H1 (cell line): ENCODE measurements around the gene CXCL5. TPM values are rescaled to one million over a fixed set of nuclear protein-coding genes. Genes with fewer than 3 reads are reported as not detected.

Experiments
- CTBP2 ChIP-seq: IDR thresholded peaks from 2 replicates; pipeline ENCODE4 v1.7.0; 2011; ENCODE audit warnings: borderline replicate concordance, mild to moderate bottlenecking, moderate library complexity, mixed read lengths, low read length; ENCODE audit not compliant: insufficient read depth, insufficient read length
- GTF2F1 ChIP-seq: IDR thresholded peaks from 2 replicates; pipeline ENCODE4 v1.6.1; 2012; ENCODE audit warnings: low read depth, low read length, improper control_type of control experiment, borderline replicate concordance
- KDM1A ChIP-seq: fragments of 200-600, 300-600 bp; sonication (generic); IDR thresholded peaks from 2 replicates; pipeline ENCODE4 v1.7.1; 2016; ENCODE audit warnings: mild to moderate bottlenecking, low read length, borderline replicate concordance
- MAFK ChIP-seq: IDR thresholded peaks from 2 replicates; pipeline ENCODE4 v1.6.1; 2012; ENCODE audit warnings: low read depth, mild to moderate bottlenecking, improper control_type of control experiment, low read length
- POLR2AphosphoS5 ChIP-seq: IDR thresholded peaks from 2 replicates; pipeline ENCODE4 v1.6.1; 2011; ENCODE audit warnings: low read depth, low read length
- RAD21 ChIP-seq, 2 experiments: IDR thresholded peaks in 1 of 2; conservative IDR thresholded peaks in 1 of 2; 2 replicates each; pipeline ENCODE4 v1.6.1; 2011; ENCODE audit warnings: low read depth in 2 of 2, low read length in 2 of 2, improper control_type of control experiment in 1 of 2, inconsistent platforms in 1 of 2, mild to moderate bottlenecking in 1 of 2, moderate library complexity in 1 of 2
- polyA plus RNA-seq, 7 experiments: library from polyadenylated mRNA; depleted of rRNA in 3 of 7; stranded (reverse) in 5 of 7; unstranded in 2 of 7; fragments of >200 nt in 5 of 7; fragments of 200-250 nt in 2 of 7; gene quantifications; 1 replicate in 5 of 7; 2 replicates in 1 of 7; 4 replicates in 1 of 7; pipeline versions ENCODE4 v1.2.1 to v1.2.3, GENCODE V29; 2011 to 2013; ENCODE audit warnings: missing spikeins in 2 of 7, mixed read lengths in 2 of 7
- total RNA-seq: library from RNA; stranded (reverse); fragmentation: NEBNext Ultra II Directional; extraction: Animal tissue kit (Norgen Biotek cat#: 25700); gene quantifications from 2 replicates; pipeline ENCODE4 v1.2.1, GENCODE V29; 2021

CXCL5 gene
- total and polyA plus RNA-seq, 2 of the 8 experiments (the other 6 are each of a cell fraction or from before 2014, with no cell fraction given): 10.9 to 15.6 TPM

- TF ChIP-seq POLR2AphosphoS5 (no peak), MAFK (no peak), CTBP2 (no peak), KDM1A (no peak), RAD21 (IDR thresholded peaks at IDR 0.05 in 1 of 2, conservative IDR thresholded peaks at IDR 0.05 in 1 of 2; ENCODE audit: low read depth in 2 of 2, low read length in 2 of 2) (no peak), GTF2F1 (no peak)
- TF ChIP-seq, all 59 proteins: peak for 0
Measured at GRCh38 chr4:74047152-74047551, 48.7 kb upstream of the CXCL5 start (continued).
